Spleen (tissue), 11 donors: Measurements from ENCODE around the gene NFIC. TPM values are rescaled to one million over a fixed set of nuclear protein-coding genes. Genes with fewer than 3 reads are reported as not detected.

ENCODE experiments used
- DNase-seq: peaks from one replicate; pipeline ENCODE4 v3.0.0-alpha.2; 2020
- H3K27ac ChIP-seq, 8 donors: fragments of 200-600 bp; sonication (generic) in 7 of 8; 1 replicate in 4 of 8; 2 replicates in 4 of 8; pipeline versions ENCODE4 v1.5.0 to v1.8.0; 2016 to 2021; ENCODE audit warnings: inconsistent platforms in 4 of 8, mild to moderate bottlenecking in 4 of 8, moderate library complexity in 1 of 8
- H3K27me3 ChIP-seq, 7 donors: fragments of 200-600 bp; sonication (generic) in 6 of 7; replicated peaks in 1 of 7; 1 replicate in 4 of 7; 2 replicates in 3 of 7; pipeline versions ENCODE4 v1.5.0 to v1.8.0; 2016 to 2021; ENCODE audit warnings: inconsistent platforms in 3 of 7, mild to moderate bottlenecking in 1 of 7
- H3K36me3 ChIP-seq, 6 donors: fragments of 200-600 bp; sonication (generic) in 5 of 6; 1 replicate in 4 of 6; 2 replicates in 2 of 6; pipeline versions ENCODE4 v1.5.0 to v1.8.0; 2016 to 2021; ENCODE audit warnings: inconsistent platforms in 2 of 6
- H3K4me1 ChIP-seq, 6 donors: fragments of 200-600 bp; sonication (generic) in 5 of 6; 1 replicate in 3 of 6; 2 replicates in 3 of 6; pipeline versions ENCODE4 v1.5.0 to v1.8.0; 2016 to 2021; ENCODE audit warnings: inconsistent platforms in 3 of 6
- H3K4me3 ChIP-seq, 8 donors: fragments of 200-600 bp; sonication (generic) in 7 of 8; 1 replicate in 4 of 8; 2 replicates in 4 of 8; pipeline versions ENCODE4 v1.5.0 to v1.8.0; 2016 to 2021; ENCODE audit warnings: inconsistent platforms in 4 of 8, mild to moderate bottlenecking in 4 of 8, moderate library complexity in 2 of 8
- H3K9me3 ChIP-seq, 8 donors: fragments of 200-600 bp; sonication (generic) in 7 of 8; 1 replicate in 4 of 8; 2 replicates in 4 of 8; pipeline versions ENCODE4 v1.5.0 to v1.8.0; 2016 to 2021; ENCODE audit warnings: inconsistent platforms in 4 of 8
- CTCF ChIP-seq, 11 experiments: fragments of 200-600 bp in 7 of 11; fragments of 450-650 bp in 4 of 11; sonication (generic) in 4 of 11; IDR thresholded peaks in 8 of 11; conservative IDR thresholded peaks in 3 of 11; 1 replicate in 7 of 11; 2 replicates in 4 of 11; pipeline versions ENCODE4 v1.4.0 to v1.8.0; 2016 to 2021; ENCODE audit warnings: antibody characterized with exemption in 11 of 11, inconsistent platforms in 4 of 11, mild to moderate bottlenecking in 1 of 11
- POLR2A ChIP-seq, 3 donors: fragments of 450-650 bp; IDR thresholded peaks; one replicate each; pipeline ENCODE4 v1.5.1; 2017; ENCODE audit warnings: antibody characterized with exemption in 3 of 3, mild to moderate bottlenecking in 1 of 3
- POLR2AphosphoS5 ChIP-seq, 3 donors: sonication (generic); formaldehyde crosslinking; IDR thresholded peaks; one replicate each; pipeline ENCODE4 v1.5.1; 2017; ENCODE audit warnings: antibody characterized with exemption in 3 of 3
- whole genome bisulfite sequencing, 5 donors: extraction: QIAGEN DNeasy Blood & Tissue Kit in 3 of 5; methylation state at CpG; one replicate each; pipeline versions ENCODE4 v1.1.5 to v1.1.7; 2013 to 2018; 5-methylcytosine and 5-hydroxymethylcytosine counted together
- intact Hi-C: fragments of 100-400 bp; cut with DNase I; formaldehyde crosslinking; loops from one replicate; pipeline ENCODE4 v1.15.0; 2023; ENCODE audit warnings: low total_unique reads
- polyA plus RNA-seq, 3 donors: library from polyadenylated mRNA; stranded (reverse); fragments of 200-250 nt; gene quantifications; one replicate each; pipeline ENCODE4 v1.2.1, GENCODE V29; 2013
- total RNA-seq, 7 donors: library from RNA; depleted of rRNA in 3 of 7; stranded (reverse); fragments of >200 nt in 3 of 7; fragmentation: NEBNext Ultra II Directional in 4 of 7; extraction: Animal tissue kit (Norgen Biotek cat#: 25700) in 4 of 7; gene quantifications; one replicate each; pipeline versions ENCODE4 v1.1.0 to v1.2.1, GENCODE V29; 2016 to 2021
- donor health status: healthy with polysubstance abuse.
- donor health status: DM: no; HTN: no; CAD: no; lungs with moderate emphysema.
- donor health status: DM: no; HTN: no; CAD: no.
- donor health status: Bipolar disorder and iron deficiency.
- donor health status: healthy.
- donor health status: DM: no; HTN: no; CAD: no.
- donor health status: DM: yes; HTN: yes; CAD: no.

The NFIC gene
- total and polyA plus RNA-seq, 10 donors = 4.1 to 125 (median 74.4) TPM

- DNase-seq = peak; percentile 84
- Histone ChIP-seq H3K4me3 (peak overlapping the region; percentile 52 to 84 (median 64)), H3K9me3 (no peaks in the 10 kb centered on the region), H3K27ac (peak overlapping the region; percentile 77 to 96 (median 92)), H3K36me3 (no peaks in the 10 kb centered on the region), H3K4me1 (peaks cover 27 to 96% (median 70%) of the 10 kb centered on the region in 6 donors), H3K27me3 (peaks cover 0 to 21% (median 0%) of the 10 kb centered on the region in 7 donors)
- TF ChIP-seq POLR2A (IDR thresholded peaks at IDR 0.05) = no peak
- TF ChIP-seq POLR2AphosphoS5 (IDR thresholded peaks at IDR 0.05) = peak in 2 of 3 donors; percentile 19 to 28
- no peak for TF ChIP-seq CTCF (IDR thresholded peaks at IDR 0.05 in 8 of 11, conservative IDR thresholded peaks at IDR 0.05 in 3 of 11)
- WGBS, 5 donors = 1 to 2% (median 1%) methylated on average over 32 to 65 of the region's 65 CpGs
- intact Hi-C loops = loop anchor here (10.0 kb wide), 1 partner anchor 58 kb away; no protein-coding TSS in a partner anchor
Observed at GRCh38 chr19:3366753-3367627, 607 bp downstream of the NFIC start.

- TF ChIP-seq POLR2AphosphoS5 (IDR thresholded peaks at IDR 0.05) = no peak
- no peak for TF ChIP-seq POLR2A (IDR thresholded peaks at IDR 0.05)
- TF ChIP-seq CTCF (IDR thresholded peaks at IDR 0.05 in 8 of 11, conservative IDR thresholded peaks at IDR 0.05 in 3 of 11) = no peak
- DNase-seq = no peak
- peak overlapping the region; percentile 52 to 84 (median 64) for H3K4me3 ChIP-seq
- intact Hi-C loops = loop anchor here (10.0 kb wide), 1 partner anchor 57 kb away; no protein-coding TSS in a partner anchor
- H3K36me3 ChIP-seq = no peaks in the 10 kb centered on the region
- H3K4me1 ChIP-seq = peaks cover 27 to 96% (median 71%) of the 10 kb centered on the region in 6 donors
- WGBS, 5 donors = 26 to 49% (median 34%) methylated on average over 11 to 24 of the region's 24 CpGs
- peaks cover 0 to 21% (median 0%) of the 10 kb centered on the region in 7 donors for H3K27me3 ChIP-seq
- H3K9me3 ChIP-seq = no peaks in the 10 kb centered on the region
- H3K27ac ChIP-seq = peak overlapping the region; percentile 77 to 96 (median 92)
Observed at GRCh38 chr19:3367628-3368440, 1.5 kb downstream of the NFIC start.

GRCh38 chr19:3368441-3368795 is 2.0 kb downstream of the NFIC start:
- Histone ChIP-seq H3K4me1 (peaks cover 27 to 98% (median 74%) of the 10 kb centered on the region in 6 donors), H3K9me3 (no peaks in the 10 kb centered on the region), H3K36me3 (no peaks in the 10 kb centered on the region), H3K4me3 (peak overlapping the region in 6 of 8 donors; percentile 61 to 84 (median 68)), H3K27me3 (peaks cover 0 to 21% (median 0%) of the 10 kb centered on the region in 7 donors), H3K27ac (peak overlapping the region; percentile 5 to 96 (median 92))
- no peak for DNase-seq
- 40 to 63% (median 61%) methylated on average over 3 to 5 of the region's 5 CpGs for WGBS, 5 donors
- intact Hi-C loops = loop anchor here (10.0 kb wide), 1 partner anchor 56 kb away; no protein-coding TSS in a partner anchor
- TF ChIP-seq CTCF (IDR thresholded peaks at IDR 0.05 in 8 of 11, conservative IDR thresholded peaks at IDR 0.05 in 3 of 11) (no peak), POLR2AphosphoS5 (IDR thresholded peaks at IDR 0.05) (no peak), POLR2A (IDR thresholded peaks at IDR 0.05) (no peak)
